Stimulated activated naive CD4-positive, alpha-beta T cell treated with Interleukin-2 at 50 U/mL for 16 hours (primary cell): Measurements from ENCODE around the gene CASKIN1.
"Not testable (repeated sequence)": the region's sequence is repeated elsewhere in the genome, so short reads cannot be mapped to it uniquely, and the experiment has no call there.

Experiments
- DNase-seq: peaks from one replicate; lab custom pipeline; 2025; lab: John Stamatoyannopoulos, UW

CASKIN1 gene

GRCh38 chr16:2209258-2210008, 13.0 kb upstream of the CASKIN1 start:
- DNase-seq: no peak

DNA sequence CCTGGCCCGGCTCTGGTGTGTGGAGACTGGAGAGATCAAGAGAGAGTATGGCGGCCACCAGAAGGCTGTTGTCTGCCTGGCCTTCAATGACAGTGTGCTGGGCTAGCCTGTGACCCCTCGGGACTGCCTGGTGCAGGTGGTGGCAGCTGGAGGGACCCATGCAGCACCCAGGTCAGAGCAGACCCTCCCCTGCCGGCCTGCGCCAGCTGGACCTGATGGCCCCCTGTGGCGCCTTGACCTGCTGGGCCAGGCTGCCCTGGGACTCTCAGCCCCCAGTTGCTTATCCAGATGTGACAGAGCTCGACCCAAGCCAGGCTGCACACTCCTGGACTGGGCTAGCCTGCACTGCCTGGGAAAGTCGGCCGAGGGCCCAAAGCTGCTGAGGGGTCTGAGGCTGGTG, 12.4 kb upstream of the CASKIN1 start:
- DNase-seq: no peak

- DNase-seq: no peak
These were observed 11.9 kb upstream of the CASKIN1 start for GRCh38 chr16:2208308-2208707.

GRCh38 chr16:2207872-2208271, 11.5 kb upstream of the CASKIN1 start:
- DNase-seq: no peak

DNA sequence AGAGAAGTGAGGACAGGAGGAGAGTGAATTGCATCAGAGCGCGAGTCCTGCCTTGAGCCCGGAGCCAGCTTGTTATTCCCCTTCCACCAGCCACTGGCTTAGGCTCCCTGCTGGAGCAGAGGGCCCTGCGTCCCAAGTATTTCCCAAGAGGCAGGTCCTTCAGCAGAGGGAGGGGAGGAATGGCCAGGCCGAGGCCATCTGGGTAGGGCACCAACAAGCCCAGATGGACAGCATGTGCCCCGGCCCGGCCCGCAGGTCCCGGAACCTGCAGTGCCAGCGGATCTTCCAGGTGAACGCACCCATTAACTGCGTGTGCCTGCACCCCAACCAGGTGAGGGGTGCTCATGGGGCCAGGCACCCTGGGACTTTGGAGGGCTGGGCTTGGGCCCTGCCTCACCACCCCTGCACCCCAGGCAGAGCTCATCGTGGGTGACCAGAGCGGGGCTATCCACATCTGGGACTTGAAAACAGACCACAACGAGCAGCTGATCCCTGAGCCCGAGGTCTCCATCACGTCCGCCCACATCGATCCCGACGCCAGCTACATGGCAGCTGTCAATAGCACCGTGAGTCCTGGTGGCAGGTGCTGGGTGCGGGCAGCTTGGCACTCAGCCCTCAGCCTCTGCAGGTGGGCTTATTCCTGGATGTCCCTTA, 10.5 kb upstream of the CASKIN1 start:
- no peak for DNase-seq

DNA sequence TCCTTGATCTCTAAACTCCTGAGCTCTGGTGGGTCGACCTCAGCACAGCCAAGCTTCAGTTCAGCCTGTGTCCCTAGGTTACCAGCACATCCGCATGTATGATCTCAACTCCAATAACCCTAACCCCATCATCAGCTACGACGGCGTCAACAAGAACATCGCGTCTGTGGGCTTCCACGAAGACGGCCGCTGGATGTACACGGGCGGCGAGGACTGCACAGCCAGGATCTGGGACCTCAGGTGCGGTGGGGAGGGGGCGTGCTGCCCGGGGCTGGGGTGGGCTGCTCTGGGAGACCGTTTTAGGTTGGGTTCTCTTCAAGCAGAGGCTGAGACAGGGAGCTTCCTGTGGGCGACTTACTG, 10.0 kb upstream of the CASKIN1 start:
- no peak for DNase-seq

- no peak for DNase-seq
These were observed 9.5 kb upstream of the CASKIN1 start for GRCh38 chr16:2205967-2206313.

DNA sequence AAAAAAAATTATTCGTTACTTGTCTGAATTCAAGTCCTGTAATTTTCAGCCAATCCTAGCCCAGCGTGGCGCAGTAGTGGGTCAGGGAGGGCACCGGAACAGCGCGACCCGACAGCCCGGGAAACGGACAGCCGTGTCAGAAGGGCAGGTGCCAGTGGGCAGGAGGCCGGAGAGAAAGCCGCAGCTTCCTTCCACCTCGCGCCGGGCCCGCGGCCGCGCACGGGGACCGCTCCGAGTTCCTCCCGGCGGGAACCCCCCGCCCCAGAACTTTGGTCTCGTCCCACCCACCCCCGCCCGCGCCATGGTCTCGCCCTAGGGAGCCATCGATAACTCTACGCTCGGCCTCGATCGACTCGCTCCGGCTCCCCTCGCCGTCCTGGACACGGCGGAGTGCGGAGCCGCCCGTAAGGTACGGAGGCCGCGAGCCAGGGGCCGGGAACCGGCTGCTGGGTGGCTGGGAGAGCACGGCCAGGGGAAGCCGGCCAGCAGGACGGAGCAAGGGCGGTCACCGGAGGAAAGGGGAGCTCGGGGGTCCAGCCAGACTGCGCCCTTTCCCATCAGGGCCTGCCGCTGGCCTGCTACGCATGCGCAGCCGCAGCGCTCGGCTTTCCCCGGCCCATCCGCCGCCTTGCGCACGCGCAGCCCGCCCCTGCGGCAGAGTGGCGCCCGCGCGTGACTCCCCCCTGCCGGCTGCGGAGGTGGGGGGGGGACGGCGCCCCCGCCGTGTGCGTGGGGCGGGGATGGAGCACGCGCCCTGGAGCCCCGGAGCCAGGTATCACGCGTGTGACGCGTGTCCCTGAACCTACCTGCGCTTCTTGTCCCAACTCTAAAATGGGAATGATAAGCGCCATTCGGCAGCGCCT, 8.9 kb upstream of the CASKIN1 start, which contains the start of gene MLST8:
Gene MLST8, plus strand, starts transcription at position 351 of the 863 bp plus-strand sequence. CDS start 632 bp downstream, outside the sequence.
- DNase-seq: peak; percentile 83

- no peak for DNase-seq
These were observed 8.2 kb upstream of the CASKIN1 start for GRCh38 chr16:2204416-2205103.

DNA sequence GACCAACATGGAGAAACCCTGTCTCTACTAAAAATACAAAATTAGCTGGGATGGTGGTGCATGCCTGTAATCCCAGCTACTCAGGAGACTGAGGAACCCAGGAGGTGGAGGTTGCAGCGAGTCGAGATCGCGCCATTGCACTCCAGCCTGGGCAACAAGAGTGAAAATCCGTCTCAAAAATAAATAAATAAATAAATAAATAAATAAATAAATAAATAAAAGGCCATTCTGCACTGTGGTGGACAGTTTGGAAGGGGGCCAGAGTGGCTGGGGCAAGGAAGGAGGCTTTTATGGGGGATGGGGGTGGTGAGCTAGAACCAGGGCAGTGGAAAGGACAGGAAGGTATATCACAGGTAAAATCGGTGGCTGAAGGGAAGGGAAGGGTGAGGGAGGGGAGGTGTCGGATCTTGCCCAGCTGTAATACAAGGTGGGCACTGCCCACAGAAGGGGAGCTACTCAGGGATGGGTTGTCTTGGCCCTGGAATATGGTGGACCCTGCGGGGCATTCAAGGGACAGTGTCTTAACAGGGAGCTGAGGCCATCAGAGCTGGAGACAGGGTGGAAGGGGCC, 6.8 kb upstream of the CASKIN1 start:
- not testable (repeated sequence) for DNase-seq

DNA sequence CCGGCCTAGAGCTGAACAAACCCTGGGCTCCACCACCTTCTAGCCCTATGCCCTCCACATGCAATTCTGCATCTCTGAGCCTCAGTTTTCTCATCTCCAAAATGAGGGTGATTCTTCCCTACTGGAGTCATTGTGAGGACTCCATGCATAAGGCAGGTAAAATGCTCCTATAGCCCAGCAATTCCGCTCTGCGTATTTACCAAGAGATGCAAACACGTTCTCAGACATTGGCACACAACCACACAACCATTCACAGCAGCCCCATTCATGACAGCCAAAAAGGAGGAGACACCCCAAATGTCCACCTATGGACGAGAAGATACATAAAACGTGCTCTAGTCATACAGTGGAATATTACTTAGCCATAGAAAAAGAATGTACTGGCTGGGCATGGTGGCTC, 3.9 kb upstream of the CASKIN1 start:
- no peak for DNase-seq

DNA sequence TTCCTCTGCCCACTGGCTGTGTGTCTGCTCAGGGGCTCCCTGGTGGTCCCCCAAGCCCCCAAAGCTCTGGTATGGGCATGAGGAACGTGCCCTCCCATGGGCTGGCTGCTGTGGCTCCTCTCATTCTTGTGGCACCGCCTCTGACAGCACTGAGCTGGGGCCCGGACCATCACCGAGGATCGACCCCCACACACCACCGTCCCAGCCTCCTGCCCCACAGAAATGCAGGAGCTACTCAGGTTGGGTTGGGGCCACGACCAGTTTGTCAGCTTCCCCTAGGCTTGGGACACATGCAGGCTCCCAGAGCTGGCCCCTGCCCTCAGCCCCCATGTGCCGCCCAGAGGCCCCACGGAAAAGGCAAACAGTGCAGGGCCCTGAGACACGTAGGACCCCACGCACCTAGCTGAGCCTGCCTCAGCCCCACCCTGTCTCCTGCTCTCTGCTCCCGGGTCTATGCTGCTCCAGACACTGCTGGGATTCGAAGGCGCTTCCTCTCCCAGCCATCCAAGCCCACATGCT, 3.3 kb upstream of the CASKIN1 start:
- DNase-seq: no peak

- no peak for DNase-seq
These were observed 2.7 kb upstream of the CASKIN1 start for GRCh38 chr16:2199095-2199494.

- DNase-seq: no peak
These were observed 1.9 kb upstream of the CASKIN1 start for GRCh38 chr16:2198283-2198682.

DNA sequence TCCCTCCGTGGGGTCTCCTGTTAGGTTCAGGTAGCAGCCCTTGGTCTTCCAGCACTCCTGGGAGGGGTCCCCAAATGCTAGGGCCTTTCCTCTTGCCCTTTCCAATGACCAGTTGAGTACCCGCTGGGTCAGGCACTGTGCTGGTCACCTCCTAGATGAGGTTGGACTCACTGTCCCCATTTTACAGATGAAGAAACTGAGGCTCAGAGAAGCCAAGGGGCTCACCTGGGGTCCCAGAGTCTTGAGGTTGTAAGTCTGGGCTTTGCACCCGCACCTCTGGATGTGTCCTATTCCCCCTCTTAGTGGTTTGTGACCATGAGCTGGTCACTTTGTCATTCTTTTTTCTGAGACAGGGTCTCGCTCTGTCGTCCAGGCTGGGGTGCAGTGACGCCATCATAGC, 1.4 kb upstream of the CASKIN1 start:
- no peak for DNase-seq

DNA sequence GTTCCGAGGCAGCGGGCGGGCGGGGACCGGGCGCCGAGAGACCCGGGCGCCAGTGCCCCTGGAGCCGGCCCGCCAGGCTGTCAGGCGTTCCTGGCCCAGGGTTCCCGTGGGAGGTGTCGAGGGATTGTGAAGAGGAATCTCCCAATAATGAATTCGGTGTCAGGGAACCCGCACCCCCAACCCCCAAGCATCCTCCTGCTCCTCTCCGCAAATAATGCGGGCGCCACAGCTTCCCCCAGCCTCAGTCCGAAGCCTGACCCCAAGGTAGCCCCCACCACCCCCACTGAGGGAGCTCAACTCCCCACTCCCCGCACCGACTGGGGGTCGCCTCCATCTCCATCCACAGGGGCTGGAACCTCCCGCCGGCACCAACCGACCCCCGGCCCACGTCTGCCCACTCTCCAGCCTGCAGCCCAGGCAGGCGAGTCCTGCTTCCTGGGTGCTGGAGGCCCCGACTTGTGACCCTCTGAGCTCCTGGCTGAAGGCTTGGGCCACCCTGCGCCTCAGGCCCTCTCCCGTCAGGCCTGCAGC, 641 bp upstream of the CASKIN1 start:
- no peak for DNase-seq

DNA sequence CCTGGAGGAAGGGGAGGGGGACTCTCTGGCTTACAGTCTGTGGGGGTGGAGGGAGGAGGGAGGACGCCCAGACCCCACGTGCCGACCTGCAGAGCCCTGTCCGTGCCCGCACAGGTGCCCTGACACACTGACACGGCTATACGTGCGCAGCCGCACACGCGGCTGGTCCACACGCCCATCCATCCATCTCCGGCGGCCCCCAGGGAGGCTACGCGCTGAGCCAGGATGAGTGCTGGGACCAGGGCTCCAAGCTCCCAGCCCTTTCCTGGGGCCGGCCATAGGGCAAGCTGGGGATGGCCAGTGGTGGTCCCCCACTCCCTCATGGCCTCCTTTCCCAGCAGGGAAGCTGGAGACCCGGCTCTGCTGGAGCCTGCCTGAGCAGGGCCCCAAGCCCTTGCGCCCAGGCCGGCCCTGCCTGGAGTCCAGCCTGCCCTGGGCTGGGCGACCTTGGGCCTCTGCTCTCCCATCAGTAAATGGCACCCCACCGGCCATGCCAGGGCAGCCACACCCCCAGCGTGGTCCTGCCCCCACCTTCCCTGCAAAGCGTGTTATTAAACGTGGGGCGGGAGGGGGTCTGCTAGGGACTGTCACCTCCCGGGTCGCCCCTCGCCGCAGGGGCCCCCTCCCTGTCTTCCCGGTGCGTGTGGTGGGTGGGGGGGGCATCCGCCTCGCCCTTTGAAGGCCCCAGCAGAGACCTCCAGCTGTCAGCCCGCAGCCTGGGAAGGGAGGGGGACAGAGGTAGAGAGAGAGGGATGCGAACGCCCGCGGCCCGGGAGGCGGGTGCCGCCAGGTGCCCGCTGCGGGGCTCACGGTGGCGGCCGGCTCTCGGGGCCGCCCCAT, 863 bp downstream of the CASKIN1 start:
- no peak for DNase-seq

DNA sequence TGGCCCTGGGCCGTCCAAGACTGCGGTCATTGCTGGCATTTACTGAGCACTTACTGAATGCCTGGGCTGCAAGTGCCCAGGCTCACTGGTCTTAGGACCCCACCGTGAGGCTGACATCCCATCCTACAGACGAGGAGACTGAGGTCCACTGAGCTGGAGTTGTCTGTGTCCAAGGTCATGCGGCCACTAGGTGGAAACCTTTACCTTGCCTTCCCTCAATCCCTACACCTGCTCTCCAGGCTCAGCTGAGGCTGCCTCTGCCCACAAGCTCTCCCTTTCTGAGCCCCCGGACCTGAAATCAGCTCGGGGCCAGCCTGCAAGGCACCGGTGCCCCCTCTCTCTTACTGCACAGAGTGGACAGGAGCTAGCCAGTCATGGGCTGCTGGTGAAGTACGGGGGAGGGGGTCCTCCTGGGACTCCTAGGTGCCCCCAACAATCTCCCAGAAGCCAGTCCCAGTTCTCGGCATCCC, 1.5 kb downstream of the CASKIN1 start:
- DNase-seq: peak; percentile 15

GRCh38 chr16:2194166-2194834, 2.1 kb downstream of the CASKIN1 start:
- no peak for DNase-seq

GRCh38 chr16:2191446-2191706, 5.0 kb downstream of the CASKIN1 start:
- DNase-seq: no peak
